GM12878 (cell line): ENCODE data around the gene ZMYM5. TPM values are rescaled to one million over a fixed set of nuclear protein-coding genes. Genes with fewer than 3 reads are reported as not detected.

Source experiments
- ATF2 ChIP-seq: IDR thresholded peaks from 2 replicates; pipeline ENCODE4 v1.6.1; 2012; ENCODE audit warnings: low read length, inconsistent platforms
- CEBPB ChIP-seq, 2 experiments: fragments of 150-350 bp in 1 of 2; IDR thresholded peaks; 2 replicates each; pipeline ENCODE4 v1.6.1; 2012 to 2014; ENCODE audit warnings: low read depth in 2 of 2, low read length in 2 of 2, borderline replicate concordance in 1 of 2, inconsistent platforms in 1 of 2
- CREM ChIP-seq: IDR thresholded peaks from 2 replicates; pipeline ENCODE4 v1.6.1; 2014; ENCODE audit warnings: antibody characterized with exemption, low read depth
- E4F1 ChIP-seq: fragments of 450-650 bp; IDR thresholded peaks from 2 replicates; pipeline ENCODE4 v1.6.1; 2018; ENCODE audit warnings: borderline replicate concordance, mild to moderate bottlenecking; ENCODE audit not compliant: partially characterized antibody
- JUNB ChIP-seq: IDR thresholded peaks from 2 replicates; pipeline ENCODE4 v1.6.1; 2016; ENCODE audit warnings: antibody characterized with exemption, mild to moderate bottlenecking
- MTA2 ChIP-seq: fragments of 450-650 bp; IDR thresholded peaks from 2 replicates; pipeline ENCODE4 v1.6.1; 2016; ENCODE audit warnings: low read depth, mild to moderate bottlenecking, moderate library complexity
- MYC ChIP-seq: IDR thresholded peaks from 2 replicates; pipeline ENCODE4 v1.6.1; 2011; ENCODE audit warnings: mild to moderate bottlenecking, low read length, moderate library complexity, inconsistent platforms; ENCODE audit not compliant: insufficient read depth, insufficient replicate concordance, insufficient read length, severe bottlenecking
- NFXL1 ChIP-seq: fragments of 450-650 bp; IDR thresholded peaks from 2 replicates; pipeline ENCODE4 v1.6.1; 2017; ENCODE audit warnings: antibody characterized with exemption, mild to moderate bottlenecking, borderline replicate concordance
- NR2C1 ChIP-seq: fragments of 450-650 bp; IDR thresholded peaks from 2 replicates; pipeline ENCODE4 v1.6.1; 2017; ENCODE audit warnings: antibody characterized with exemption, mild to moderate bottlenecking, moderate library complexity
- POLR2AphosphoS5 ChIP-seq: IDR thresholded peaks from 2 replicates; pipeline ENCODE4 v1.6.1; 2011; ENCODE audit warnings: mild to moderate bottlenecking, low read length, inconsistent platforms
- PRDM15 ChIP-seq: fragments of 450-650 bp; formaldehyde crosslinking; IDR thresholded peaks from 2 replicates; pipeline ENCODE4 v1.4.0; 2020; ENCODE audit warnings: mild to moderate bottlenecking, moderate library complexity
- SIN3A ChIP-seq: IDR thresholded peaks from 2 replicates; pipeline ENCODE4 v1.6.1; 2012; ENCODE audit warnings: low read depth, low read length, improper control_type of control experiment
- SRF ChIP-seq, 2 experiments: IDR thresholded peaks; 2 replicates each; pipeline ENCODE4 v1.6.1; 2011; ENCODE audit warnings: low read depth in 2 of 2, low read length in 2 of 2, mild to moderate bottlenecking in 1 of 2, moderate library complexity in 1 of 2
- STAT1 ChIP-seq: fragments of 450-650 bp; conservative IDR thresholded peaks from 2 replicates; pipeline ENCODE4 v1.6.1; 2014; ENCODE audit warnings: antibody characterized with exemption, mild to moderate bottlenecking
- polyA plus RNA-seq, 11 experiments: library from polyadenylated mRNA; depleted of rRNA in 4 of 11; unstranded in 6 of 11; stranded (reverse) in 5 of 11; fragments of >200 nt; fragmentation: Nextera tagmentation in 4 of 11; fragmentation: Illumina TruSeq in 1 of 11; extraction: Ambion mirVana in 4 of 11; extraction: Trizol in 1 of 11; gene quantifications; 1 replicate in 1 of 11; 2 replicates in 10 of 11; pipeline versions ENCODE4 v1.2.1 to v1.2.3, GENCODE V29; 2011 to 2016; ENCODE audit warnings: inconsistent platforms in 2 of 11, missing spikeins in 2 of 11, low read depth in 1 of 11
- total RNA-seq, 4 experiments: library from RNA; depleted of rRNA in 3 of 4; stranded (reverse); fragments of >200 nt in 3 of 4; fragmentation: Illumina TruSeq in 1 of 4; extraction: Trizol in 1 of 4; gene quantifications; 2 replicates each; pipeline versions ENCODE4 v1.2.1 to v1.2.3, GENCODE V29; 2013 to 2021
- TF ChIP-seq, protein P1 (sequence below): fragments of 450-650 bp; IDR thresholded peaks from 2 replicates; pipeline ENCODE4 v1.6.1; 2017; ENCODE audit warnings: antibody characterized with exemption, mild to moderate bottlenecking, moderate library complexity
- TF ChIP-seq, protein P2 (sequence below): fragments of 450-650 bp; IDR thresholded peaks from 2 replicates; pipeline ENCODE4 v1.6.1; 2017; ENCODE audit warnings: low read depth, mild to moderate bottlenecking, moderate library complexity

The ZMYM5 gene
- total and polyA plus RNA-seq, 10 of the 15 experiments (the other 5 are each of a cell fraction or from before 2014, with no cell fraction given): 7.1 to 13.7 (median 10.6) TPM

GRCh38 chr13:19782049-19782726 lies 81.3 kb downstream of the ZMYM5 start (continued):
- TF ChIP-seq ATF2: no peak
- 0 out of 2 replicates have a peak, but pooled peaks have one; percentile 29 for TF ChIP-seq NFXL1
- TF ChIP-seq E4F1: no peak
- TF ChIP-seq PRDM15 (CRISPR knock-in tag): no peak
- no peak for TF ChIP-seq STAT1
- TF ChIP-seq CREM: no peak
- no peak for TF ChIP-seq NR2C1
- TF ChIP-seq CEBPB (IDR thresholded peaks at IDR 0.05; ENCODE audit: borderline replicate concordance in 1 of 2, low read depth in 2 of 2, low read length in 2 of 2): no peak
- TF ChIP-seq MTA2: no peak
- TF ChIP-seq POLR2AphosphoS5: no peak
- TF ChIP-seq, protein P1, sequence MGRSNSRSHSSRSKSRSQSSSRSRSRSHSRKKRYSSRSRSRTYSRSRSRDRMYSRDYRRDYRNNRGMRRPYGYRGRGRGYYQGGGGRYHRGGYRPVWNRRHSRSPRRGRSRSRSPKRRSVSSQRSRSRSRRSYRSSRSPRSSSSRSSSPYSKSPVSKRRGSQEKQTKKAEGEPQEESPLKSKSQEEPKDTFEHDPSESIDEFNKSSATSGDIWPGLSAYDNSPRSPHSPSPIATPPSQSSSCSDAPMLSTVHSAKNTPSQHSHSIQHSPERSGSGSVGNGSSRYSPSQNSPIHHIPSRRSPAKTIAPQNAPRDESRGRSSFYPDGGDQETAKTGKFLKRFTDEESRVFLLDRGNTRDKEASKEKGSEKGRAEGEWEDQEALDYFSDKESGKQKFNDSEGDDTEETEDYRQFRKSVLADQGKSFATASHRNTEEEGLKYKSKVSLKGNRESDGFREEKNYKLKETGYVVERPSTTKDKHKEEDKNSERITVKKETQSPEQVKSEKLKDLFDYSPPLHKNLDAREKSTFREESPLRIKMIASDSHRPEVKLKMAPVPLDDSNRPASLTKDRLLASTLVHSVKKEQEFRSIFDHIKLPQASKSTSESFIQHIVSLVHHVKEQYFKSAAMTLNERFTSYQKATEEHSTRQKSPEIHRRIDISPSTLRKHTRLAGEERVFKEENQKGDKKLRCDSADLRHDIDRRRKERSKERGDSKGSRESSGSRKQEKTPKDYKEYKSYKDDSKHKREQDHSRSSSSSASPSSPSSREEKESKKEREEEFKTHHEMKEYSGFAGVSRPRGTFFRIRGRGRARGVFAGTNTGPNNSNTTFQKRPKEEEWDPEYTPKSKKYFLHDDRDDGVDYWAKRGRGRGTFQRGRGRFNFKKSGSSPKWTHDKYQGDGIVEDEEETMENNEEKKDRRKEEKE: no peak
- no peak for TF ChIP-seq SIN3A
- TF ChIP-seq, protein P2, sequence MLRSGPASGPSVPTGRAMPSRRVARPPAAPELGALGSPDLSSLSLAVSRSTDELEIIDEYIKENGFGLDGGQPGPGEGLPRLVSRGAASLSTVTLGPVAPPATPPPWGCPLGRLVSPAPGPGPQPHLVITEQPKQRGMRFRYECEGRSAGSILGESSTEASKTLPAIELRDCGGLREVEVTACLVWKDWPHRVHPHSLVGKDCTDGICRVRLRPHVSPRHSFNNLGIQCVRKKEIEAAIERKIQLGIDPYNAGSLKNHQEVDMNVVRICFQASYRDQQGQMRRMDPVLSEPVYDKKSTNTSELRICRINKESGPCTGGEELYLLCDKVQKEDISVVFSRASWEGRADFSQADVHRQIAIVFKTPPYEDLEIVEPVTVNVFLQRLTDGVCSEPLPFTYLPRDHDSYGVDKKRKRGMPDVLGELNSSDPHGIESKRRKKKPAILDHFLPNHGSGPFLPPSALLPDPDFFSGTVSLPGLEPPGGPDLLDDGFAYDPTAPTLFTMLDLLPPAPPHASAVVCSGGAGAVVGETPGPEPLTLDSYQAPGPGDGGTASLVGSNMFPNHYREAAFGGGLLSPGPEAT: no peak
- no peak for TF ChIP-seq SRF (IDR thresholded peaks at IDR 0.05; ENCODE audit: low read depth in 2 of 2, low read length in 2 of 2)
- no peak for TF ChIP-seq JUNB
- peak; percentile 33 for TF ChIP-seq MYC
